Activated CD4-positive, alpha-beta T cell treated with anti-CD3 and anti-CD28 coated beads, Interleukin-10, Interleukin-2, amounts not matched to agents 100 ng/mL and 50 ng/mL, durations not matched to agents 16 hours and 8 hours (primary cell): Measurements from ENCODE around the gene SOS1.
"Not testable (repeated sequence)": the region's sequence is repeated elsewhere in the genome, so short reads cannot be mapped to it uniquely, and the experiment has no call there.

Experiments used
- DNase-seq: peaks from one replicate; pipeline ENCODE4 v3.0.0-alpha.2; 2020

Gene SOS1

GRCh38 chr2:38959938-38960608, 160.8 kb downstream of the SOS1 start:
- DNase-seq = peak; percentile 81

- DNase-seq = no peak
Measured at GRCh38 chr2:38959466-38959865, 161.4 kb downstream of the SOS1 start.

- no peak for DNase-seq
Measured at GRCh38 chr2:38957972-38958371, 162.9 kb downstream of the SOS1 start.

- DNase-seq = no peak
Measured at GRCh38 chr2:38951766-38952165, 169.1 kb downstream of the SOS1 start.

- DNase-seq = no peak
Measured at GRCh38 chr2:38948995-38949394, 171.9 kb downstream of the SOS1 start.

- DNase-seq = no peak
Measured at GRCh38 chr2:38948387-38948882, 172.4 kb downstream of the SOS1 start.

GRCh38 chr2:38947241-38948239, 173.3 kb downstream of the SOS1 start:
- DNase-seq = peak; percentile 79

GRCh38 chr2:38945911-38946310, 174.9 kb downstream of the SOS1 start:
- DNase-seq = no peak

GRCh38 chr2:38945372-38945771, 175.5 kb downstream of the SOS1 start:
- DNase-seq = no peak

GRCh38 chr2:38943784-38944183, 177.1 kb downstream of the SOS1 start:
- no peak for DNase-seq

GRCh38 chr2:38940746-38941145, 180.1 kb downstream of the SOS1 start:
- no peak for DNase-seq

- DNase-seq = no peak
Measured at GRCh38 chr2:38937548-38937947, 183.3 kb downstream of the SOS1 start.

GRCh38 chr2:38936516-38936915, 184.3 kb downstream of the SOS1 start:
- not testable (repeated sequence) for DNase-seq

- DNase-seq = no peak
Measured at GRCh38 chr2:38935568-38936172, 185.2 kb downstream of the SOS1 start.

- no peak for DNase-seq
Measured at GRCh38 chr2:38934742-38935141, 186.1 kb downstream of the SOS1 start.

GRCh38 chr2:38933653-38934052, 187.2 kb downstream of the SOS1 start:
- no peak for DNase-seq

- DNase-seq = no peak
Measured at GRCh38 chr2:38932586-38932985, 188.3 kb downstream of the SOS1 start.
